DMS153 treated with DMSO at 0.1 percent for 48 hours (cell line): ENCODE data around the gene IFT80.
"Not testable (repeated sequence)": the region's sequence is repeated elsewhere in the genome, so short reads cannot be mapped to it uniquely, and the experiment has no call there.

ENCODE experiments used
- DNase-seq: peaks from one replicate; lab custom pipeline; 2025; ENCODE audit not compliant: unreplicated experiment; lab: John Stamatoyannopoulos, UW

IFT80 gene

GRCh38 chr3:160280836-160281235 lies 118.2 kb downstream of the IFT80 start:
- DNase-seq: no peak

GRCh38 chr3:160279657-160280056 lies 119.4 kb downstream of the IFT80 start:
- no peak for DNase-seq

- no peak for DNase-seq
Measured at GRCh38 chr3:160278210-160278609, 120.8 kb downstream of the IFT80 start.

GRCh38 chr3:160265088-160265487 lies 133.9 kb downstream of the IFT80 start:
- DNase-seq: no peak

GRCh38 chr3:160260587-160261270 lies 138.3 kb downstream of the IFT80 start:
- DNase-seq: no peak

- no peak for DNase-seq
Measured at GRCh38 chr3:160259589-160259988, 139.4 kb downstream of the IFT80 start.

- no peak for DNase-seq
Measured at GRCh38 chr3:160257606-160258005, 141.4 kb downstream of the IFT80 start.

- no peak for DNase-seq
Measured at GRCh38 chr3:160253298-160253697, 145.7 kb downstream of the IFT80 start.

GRCh38 chr3:160247766-160248165 lies 151.3 kb downstream of the IFT80 start:
- DNase-seq: no peak

- no peak for DNase-seq
Measured at GRCh38 chr3:160245261-160245800, 153.7 kb downstream of the IFT80 start.

GRCh38 chr3:160240719-160241118 lies 158.3 kb downstream of the IFT80 start:
- DNase-seq: not testable (repeated sequence)

GRCh38 chr3:160232014-160232413 lies 167.0 kb downstream of the IFT80 start:
- DNase-seq: no peak

GRCh38 chr3:160227419-160227818 lies 171.6 kb downstream of the IFT80 start:
- no peak for DNase-seq

- no peak for DNase-seq
Measured at GRCh38 chr3:160226026-160226907, 172.8 kb downstream of the IFT80 start.

- DNase-seq: peak; percentile 8
Measured at GRCh38 chr3:160225176-160226025, 173.6 kb downstream of the IFT80 start, which contains the start of gene C3orf80. Gene C3orf80 (plus strand): TSS chr3:160225422. CDS start chr3:160225636, 214 bp downstream.

- DNase-seq: no peak
Measured at GRCh38 chr3:160224811-160225175, 174.2 kb downstream of the IFT80 start.

- no peak for DNase-seq
Measured at GRCh38 chr3:160224256-160224655, 174.8 kb downstream of the IFT80 start.

GRCh38 chr3:160221019-160221418 lies 178.0 kb downstream of the IFT80 start:
- no peak for DNase-seq

GRCh38 chr3:160220038-160220437 lies 179.0 kb downstream of the IFT80 start:
- no peak for DNase-seq

GRCh38 chr3:160218136-160218535 lies 180.9 kb downstream of the IFT80 start:
- DNase-seq: no peak

- DNase-seq: no peak
Measured at GRCh38 chr3:160217675-160218074, 181.3 kb downstream of the IFT80 start.
